Activated naive CD8-positive, alpha-beta T cell treated with anti-CD3 and anti-CD28 coated beads, Interleukin-2, amount 10 ng/mL, durations not matched to agents 7 days and 5 days (primary cell): ENCODE measurements around the gene PTGIS. TPM values are rescaled to one million over a fixed set of nuclear protein-coding genes. Genes with fewer than 3 reads are reported as not detected.

Source experiments
- ATAC-seq: fragments of 150-1000 bp; cut with Tn5 transposase; one replicate; pipeline ENCODE4 v1.10.0; 2021; ENCODE audit warnings: low read depth, moderate library complexity
- POLR2A ChIA-PET: fragments of 350-600 bp; sonication (Branson Sonifier 250); formaldehyde crosslinking; loops from one replicate; lab custom pipeline; 2021; ENCODE audit warnings: antibody characterized with exemption; lab: Charles Lee
- DNase-seq: peaks from one replicate; pipeline ENCODE4 v3.0.0; 2021
- H3K27ac Mint-ChIP-seq: one replicate; pipeline ENCODE4 v1.8.0; 2022; ENCODE audit warnings: mild to moderate bottlenecking, mixed read lengths
- H3K27me3 Mint-ChIP-seq: one replicate; pipeline ENCODE4 v1.8.0; 2022; ENCODE audit warnings: mild to moderate bottlenecking, moderate library complexity, mixed read lengths
- H3K36me3 Mint-ChIP-seq: one replicate; pipeline ENCODE4 v1.8.0; 2021; ENCODE audit warnings: mild to moderate bottlenecking, mixed read lengths
- H3K4me1 Mint-ChIP-seq: one replicate; pipeline ENCODE4 v1.8.0; 2021; ENCODE audit warnings: mixed read lengths
- H3K4me3 Mint-ChIP-seq: one replicate; pipeline ENCODE4 v1.8.0; 2022; ENCODE audit warnings: mild to moderate bottlenecking, moderate library complexity, mixed read lengths
- H3K9me3 Mint-ChIP-seq: one replicate; pipeline ENCODE4 v1.8.0; 2021; ENCODE audit warnings: mixed read lengths
- total RNA-seq, 2 experiments: library from RNA; stranded (reverse); gene quantifications; one replicate each; pipeline ENCODE4 v1.2.3, GENCODE V29; 2021

PTGIS gene
- total RNA-seq, 2 experiments from 2014 or later, result 0.37 to 0.39 TPM

- DNase-seq, result no peak
- Mint-ChIP-seq H3K4me1 (peaks cover 3% of the 10 kb centered on the region), H3K9me3 (peaks cover 6% of the 10 kb centered on the region), H3K4me3 (no peak overlapping the region), H3K27ac (no peak overlapping the region), H3K27me3 (peaks cover 73% of the 10 kb centered on the region), H3K36me3 (peaks cover 4% of the 10 kb centered on the region)
- POLR2A ChIA-PET, result no interaction called here
- no peak for ATAC-seq
These were observed 10.5 kb downstream of the PTGIS start for GRCh38 chr20:49557449-49557848.

- peaks cover 8% of the 10 kb centered on the region for H3K4me1 Mint-ChIP-seq
- POLR2A ChIA-PET, result interaction anchor here (1.1 to 1.4 kb wide), 2 partner anchors 9 to 19 kb away, joined by 3 read pairs; no protein-coding TSS in a partner anchor
- H3K9me3 Mint-ChIP-seq, result peaks cover 6% of the 10 kb centered on the region
- no peak overlapping the region for H3K4me3 Mint-ChIP-seq
- H3K27me3 Mint-ChIP-seq, result peaks cover 76% of the 10 kb centered on the region
- ATAC-seq (no peak), DNase-seq (no peak)
- H3K36me3 Mint-ChIP-seq, result peaks cover 4% of the 10 kb centered on the region
- H3K27ac Mint-ChIP-seq, result no peak overlapping the region
These were observed 11.3 kb downstream of the PTGIS start for GRCh38 chr20:49556621-49557020.

GRCh38 chr20:49549801-49550551 lies 18.0 kb downstream of the PTGIS start:
- no peak overlapping the region for H3K4me3 Mint-ChIP-seq
- H3K4me1 Mint-ChIP-seq, result peaks cover 13% of the 10 kb centered on the region
- DNase-seq (no peak), ATAC-seq (no peak)
- peaks cover 28% of the 10 kb centered on the region for H3K27me3 Mint-ChIP-seq
- H3K36me3 Mint-ChIP-seq, result peaks cover 4% of the 10 kb centered on the region
- POLR2A ChIA-PET, result no interaction called here
- no peak overlapping the region for H3K27ac Mint-ChIP-seq
- peaks cover 4% of the 10 kb centered on the region for H3K9me3 Mint-ChIP-seq

DNA sequence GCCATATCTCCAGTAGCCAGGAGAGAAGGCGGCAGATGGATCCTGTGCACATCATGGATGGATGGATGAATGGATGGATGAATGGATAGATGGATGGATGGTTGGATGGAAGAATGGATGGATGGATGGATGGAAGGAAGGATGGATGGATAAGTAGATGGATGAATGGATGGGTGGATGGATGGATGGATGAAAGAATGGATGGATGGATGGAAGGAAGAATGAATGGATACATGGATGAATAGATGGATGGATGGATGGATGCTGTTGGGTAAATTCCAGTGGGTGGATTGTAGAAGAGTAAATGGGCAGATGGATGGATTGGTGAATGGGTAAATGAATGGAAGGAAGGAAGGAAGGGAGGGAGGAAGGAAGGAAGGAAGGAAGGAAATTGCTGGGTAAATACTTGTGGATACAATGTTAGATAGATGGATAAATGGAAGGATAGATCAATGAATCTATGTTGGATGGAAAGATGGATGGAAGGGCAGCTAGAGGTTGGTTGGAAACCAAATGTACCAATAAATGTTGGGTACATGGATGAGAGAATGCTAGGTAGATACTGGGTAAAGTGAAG lies 19.5 kb downstream of the PTGIS start:
- H3K36me3 Mint-ChIP-seq, result peaks cover 4% of the 10 kb centered on the region
- POLR2A ChIA-PET, result no interaction called here
- H3K9me3 Mint-ChIP-seq, result peaks cover 4% of the 10 kb centered on the region
- peaks cover 13% of the 10 kb centered on the region for H3K4me1 Mint-ChIP-seq
- peaks cover 16% of the 10 kb centered on the region for H3K27me3 Mint-ChIP-seq
- ATAC-seq, result no peak
- no peak overlapping the region for H3K27ac Mint-ChIP-seq
- DNase-seq, result no peak
- no peak overlapping the region for H3K4me3 Mint-ChIP-seq

GRCh38 chr20:49545572-49545971 lies 22.4 kb downstream of the PTGIS start:
- H3K4me1 Mint-ChIP-seq, result peaks cover 9% of the 10 kb centered on the region
- POLR2A ChIA-PET, result interaction anchor here (1.3 to 8.7 kb wide), 2 partner anchors 48 to 64 kb away, joined by 3 to 43 read pairs; no protein-coding TSS in a partner anchor
- peaks cover 4% of the 10 kb centered on the region for H3K36me3 Mint-ChIP-seq
- DNase-seq (no peak), ATAC-seq (no peak)
- H3K4me3 Mint-ChIP-seq, result no peak overlapping the region
- peaks cover 2% of the 10 kb centered on the region for H3K27me3 Mint-ChIP-seq
- no peak overlapping the region for H3K27ac Mint-ChIP-seq
- H3K9me3 Mint-ChIP-seq, result peaks cover 4% of the 10 kb centered on the region

DNA sequence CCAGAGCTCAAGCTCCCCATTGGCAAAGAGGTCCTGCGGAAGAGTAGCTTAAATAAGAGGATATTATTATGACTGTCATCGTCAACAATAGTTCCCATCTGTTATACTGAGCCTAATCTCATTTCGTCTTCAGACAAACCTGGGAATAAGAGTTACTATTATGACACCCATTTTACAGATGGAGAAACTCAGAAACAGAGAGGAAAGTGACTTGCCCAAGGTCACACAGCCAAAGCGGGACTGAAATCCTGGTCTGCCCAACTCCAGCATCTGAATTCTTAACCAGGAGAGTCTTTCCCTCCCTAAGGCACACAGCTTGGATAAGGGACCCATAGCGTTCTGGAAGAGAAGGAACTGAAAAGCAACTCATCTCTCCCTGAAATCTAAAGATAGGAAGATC lies 23.4 kb downstream of the PTGIS start:
- no peak overlapping the region for H3K4me3 Mint-ChIP-seq
- H3K36me3 Mint-ChIP-seq, result peaks cover 4% of the 10 kb centered on the region
- ATAC-seq (no peak), DNase-seq (no peak)
- H3K27me3 Mint-ChIP-seq, result peaks cover 4% of the 10 kb centered on the region
- peaks cover 9% of the 10 kb centered on the region for H3K4me1 Mint-ChIP-seq
- H3K9me3 Mint-ChIP-seq, result peaks cover 4% of the 10 kb centered on the region
- no peak overlapping the region for H3K27ac Mint-ChIP-seq
- POLR2A ChIA-PET, result interaction anchor here (1.0 to 8.7 kb wide), 2 partner anchors 51 to 65 kb away, joined by 3 to 43 read pairs; no protein-coding TSS in a partner anchor

DNA sequence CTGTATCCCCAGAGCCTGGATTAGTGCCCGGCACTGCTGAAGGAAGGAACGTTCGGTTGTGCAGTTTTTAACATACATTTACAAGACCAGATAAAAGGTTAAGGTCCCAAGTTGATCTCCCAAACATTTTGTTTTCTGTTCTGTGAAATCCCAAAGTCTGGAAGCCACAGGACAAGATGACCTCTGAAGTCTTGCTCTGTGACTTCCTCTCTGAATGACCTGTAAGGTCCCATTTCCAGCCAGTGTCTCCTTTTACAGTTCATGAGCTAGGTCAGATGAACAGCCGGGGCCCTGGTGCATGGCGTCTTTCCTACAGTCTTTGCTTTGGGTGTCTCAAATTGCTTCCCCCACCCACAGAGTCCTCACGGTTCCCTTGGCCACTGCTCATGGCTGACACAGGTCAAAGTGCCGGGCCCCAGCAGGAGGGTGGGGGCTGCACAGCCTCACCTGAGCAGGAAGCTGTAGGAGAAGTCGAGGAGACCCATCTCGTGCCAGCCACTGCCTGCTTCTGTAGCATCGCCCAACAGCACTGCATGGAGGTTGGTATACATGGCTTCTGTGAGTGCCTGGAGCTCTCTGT lies 24.0 kb downstream of the PTGIS start:
- POLR2A ChIA-PET, result interaction anchor here (1.0 to 8.7 kb wide), 2 partner anchors 51 to 65 kb away, joined by 3 to 43 read pairs; no protein-coding TSS in a partner anchor
- Mint-ChIP-seq H3K27ac (peak overlapping the region; percentile 55), H3K9me3 (peaks cover 4% of the 10 kb centered on the region), H3K27me3 (peaks cover 4% of the 10 kb centered on the region), H3K4me3 (no peak overlapping the region), H3K36me3 (peaks cover 4% of the 10 kb centered on the region), H3K4me1 (peaks cover 9% of the 10 kb centered on the region)
- ATAC-seq, result no peak
- no peak for DNase-seq

- DNase-seq (no peak), ATAC-seq (no peak)
- peaks cover 9% of the 10 kb centered on the region for H3K4me1 Mint-ChIP-seq
- H3K36me3 Mint-ChIP-seq, result peaks cover 4% of the 10 kb centered on the region
- H3K27me3 Mint-ChIP-seq, result peaks cover 4% of the 10 kb centered on the region
- peaks cover 4% of the 10 kb centered on the region for H3K9me3 Mint-ChIP-seq
- H3K4me3 Mint-ChIP-seq, result no peak overlapping the region
- H3K27ac Mint-ChIP-seq, result peak overlapping the region; percentile 55
- POLR2A ChIA-PET, result interaction anchor here (0.5 to 8.7 kb wide), 3 partner anchors 51 to 271 kb away, joined by 3 to 43 read pairs (median 8); no protein-coding TSS in a partner anchor
These were observed 24.7 kb downstream of the PTGIS start for GRCh38 chr20:49543071-49543857.

DNA sequence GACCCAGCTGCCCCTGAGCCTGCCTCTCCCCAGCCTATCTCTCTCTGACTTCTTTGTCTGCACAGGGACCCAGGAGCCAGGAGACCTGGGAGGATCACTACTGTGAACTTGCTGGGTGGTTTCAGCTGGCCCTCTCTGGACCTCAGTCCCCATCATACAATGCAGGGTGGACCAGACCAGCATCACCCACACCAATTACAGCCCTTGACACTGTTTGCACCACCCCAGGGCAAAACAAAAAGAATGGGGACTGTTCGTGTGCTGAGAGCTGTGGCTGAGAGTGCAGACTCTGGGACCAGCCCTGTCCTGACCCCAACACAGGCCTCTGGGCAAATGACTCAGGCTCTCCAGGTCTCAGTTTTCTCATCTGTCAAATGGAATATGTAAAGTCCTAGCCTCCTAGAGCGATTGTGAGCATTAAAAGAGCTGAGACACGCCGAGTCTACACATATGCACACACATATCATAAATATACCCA lies 25.4 kb downstream of the PTGIS start:
- H3K9me3 Mint-ChIP-seq, result peaks cover 4% of the 10 kb centered on the region
- peaks cover 9% of the 10 kb centered on the region for H3K4me1 Mint-ChIP-seq
- ATAC-seq (no peak), DNase-seq (no peak)
- H3K27ac Mint-ChIP-seq, result peak overlapping the region; percentile 70
- peaks cover 8% of the 10 kb centered on the region for H3K27me3 Mint-ChIP-seq
- no peak overlapping the region for H3K4me3 Mint-ChIP-seq
- POLR2A ChIA-PET, result interaction anchor here (0.5 to 8.7 kb wide), 5 partner anchors 52 to 272 kb away, joined by 3 to 43 read pairs (median 5); no protein-coding TSS in a partner anchor
- peaks cover 4% of the 10 kb centered on the region for H3K36me3 Mint-ChIP-seq

GRCh38 chr20:49541733-49542513 lies 26.0 kb downstream of the PTGIS start:
- DNase-seq (peak; percentile 78), ATAC-seq (peak; percentile 79)
- peak overlapping the region; percentile 87 for H3K27ac Mint-ChIP-seq
- no peak overlapping the region for H3K4me3 Mint-ChIP-seq
- POLR2A ChIA-PET, result interaction anchor here (1.0 to 8.7 kb wide), 6 partner anchors 52 to 70 kb away, joined by 3 to 43 read pairs (median 6); no protein-coding TSS in a partner anchor
- peaks cover 13% of the 10 kb centered on the region for H3K27me3 Mint-ChIP-seq
- H3K36me3 Mint-ChIP-seq, result peaks cover 4% of the 10 kb centered on the region
- peaks cover 9% of the 10 kb centered on the region for H3K4me1 Mint-ChIP-seq
- H3K9me3 Mint-ChIP-seq, result peaks cover 4% of the 10 kb centered on the region

GRCh38 chr20:49540687-49541435 lies 27.1 kb downstream of the PTGIS start:
- H3K27ac Mint-ChIP-seq, result no peak overlapping the region
- POLR2A ChIA-PET, result interaction anchor here (1.1 to 8.7 kb wide), 3 partner anchors 54 to 68 kb away, joined by 8 to 43 read pairs (median 8); no protein-coding TSS in a partner anchor
- H3K4me1 Mint-ChIP-seq, result peaks cover 9% of the 10 kb centered on the region
- no peak for ATAC-seq
- DNase-seq, result no peak
- H3K9me3 Mint-ChIP-seq, result peaks cover 4% of the 10 kb centered on the region
- H3K36me3 Mint-ChIP-seq, result peaks cover 4% of the 10 kb centered on the region
- no peak overlapping the region for H3K4me3 Mint-ChIP-seq
- peaks cover 13% of the 10 kb centered on the region for H3K27me3 Mint-ChIP-seq
